22Rv1 (cell line): ENCODE data around the gene CHKA.

Source experiments
- ZFX ChIP-seq: fragments of 450-650 bp; IDR thresholded peaks from 2 replicates; pipeline ENCODE4 v1.6.1; 2017; ENCODE audit warnings: antibody characterized with exemption, borderline replicate concordance
- TF ChIP-seq, protein P1 (sequence below): fragments of 450-650 bp; IDR thresholded peaks from 2 replicates; pipeline ENCODE4 v1.5.1; 2017; ENCODE audit warnings: mild to moderate bottlenecking

DNA sequence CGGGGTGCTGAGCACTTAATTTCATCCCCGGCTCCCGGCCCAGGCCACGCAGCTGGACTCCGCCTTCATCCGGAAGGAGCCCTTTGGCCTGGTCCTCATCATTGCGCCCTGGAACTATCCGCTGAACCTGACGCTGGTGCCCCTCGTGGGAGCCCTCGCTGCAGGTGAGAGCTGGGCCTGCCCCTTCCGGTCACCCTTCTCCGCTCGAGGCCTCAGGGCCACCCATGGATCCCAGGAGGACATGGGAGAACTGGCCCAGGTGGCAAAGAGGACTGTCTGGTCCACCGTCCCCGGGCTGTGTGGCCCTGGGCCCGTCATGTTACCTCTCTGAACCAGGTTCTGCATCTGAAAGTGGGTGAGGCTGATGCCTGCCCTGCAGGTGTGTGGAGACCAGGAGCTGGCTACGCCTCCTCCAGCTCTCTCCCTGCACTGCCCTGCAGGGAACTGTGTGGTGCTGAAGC, 102.4 kb downstream of the CHKA start:
- TF ChIP-seq, protein P1, sequence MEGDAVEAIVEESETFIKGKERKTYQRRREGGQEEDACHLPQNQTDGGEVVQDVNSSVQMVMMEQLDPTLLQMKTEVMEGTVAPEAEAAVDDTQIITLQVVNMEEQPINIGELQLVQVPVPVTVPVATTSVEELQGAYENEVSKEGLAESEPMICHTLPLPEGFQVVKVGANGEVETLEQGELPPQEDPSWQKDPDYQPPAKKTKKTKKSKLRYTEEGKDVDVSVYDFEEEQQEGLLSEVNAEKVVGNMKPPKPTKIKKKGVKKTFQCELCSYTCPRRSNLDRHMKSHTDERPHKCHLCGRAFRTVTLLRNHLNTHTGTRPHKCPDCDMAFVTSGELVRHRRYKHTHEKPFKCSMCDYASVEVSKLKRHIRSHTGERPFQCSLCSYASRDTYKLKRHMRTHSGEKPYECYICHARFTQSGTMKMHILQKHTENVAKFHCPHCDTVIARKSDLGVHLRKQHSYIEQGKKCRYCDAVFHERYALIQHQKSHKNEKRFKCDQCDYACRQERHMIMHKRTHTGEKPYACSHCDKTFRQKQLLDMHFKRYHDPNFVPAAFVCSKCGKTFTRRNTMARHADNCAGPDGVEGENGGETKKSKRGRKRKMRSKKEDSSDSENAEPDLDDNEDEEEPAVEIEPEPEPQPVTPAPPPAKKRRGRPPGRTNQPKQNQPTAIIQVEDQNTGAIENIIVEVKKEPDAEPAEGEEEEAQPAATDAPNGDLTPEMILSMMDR: no peak
- no peak for TF ChIP-seq ZFX
